Sigmoid colon (tissue), 7 donors: ENCODE measurements around the gene SLC9A9. TPM values are rescaled to one million over a fixed set of nuclear protein-coding genes. Genes with fewer than 3 reads are reported as not detected.

ENCODE experiments used
- DNase-seq: peaks from one replicate; pipeline ENCODE4 v3.0.0-alpha.2; 2019
- H3K27ac ChIP-seq, 4 donors: fragments of 200-600 bp; sonication (generic); one replicate each; pipeline ENCODE4 v1.5.1; 2016 to 2019; ENCODE audit warnings: mild to moderate bottlenecking in 1 of 4
- H3K27me3 ChIP-seq, 3 donors: fragments of 200-600 bp; sonication (generic); one replicate each; pipeline ENCODE4 v1.5.1; 2019; ENCODE audit warnings: mild to moderate bottlenecking in 1 of 3
- H3K36me3 ChIP-seq, 4 donors: fragments of 200-600 bp; sonication (generic); one replicate each; pipeline ENCODE4 v1.5.1; 2016 to 2019
- H3K4me1 ChIP-seq, 4 donors: fragments of 200-600 bp; sonication (generic); one replicate each; pipeline ENCODE4 v1.5.1; 2017 to 2019
- H3K4me3 ChIP-seq, 4 donors: fragments of 200-600 bp; sonication (generic); one replicate each; pipeline ENCODE4 v1.5.1; 2017 to 2019; ENCODE audit warnings: mild to moderate bottlenecking in 2 of 4, moderate library complexity in 1 of 4
- H3K9me3 ChIP-seq, 4 donors: fragments of 200-600 bp in 3 of 4; sonication (generic) in 3 of 4; one replicate each; pipeline versions ENCODE4 v1.5.1 to v1.6.1; 2013 to 2019
- EP300 ChIP-seq, 4 donors: sonication (generic); formaldehyde crosslinking; IDR thresholded peaks; one replicate each; pipeline ENCODE4 v1.6.1; 2017; ENCODE audit warnings: antibody characterized with exemption in 4 of 4
- POLR2A ChIP-seq, 2 donors: fragments of 450-650 bp; IDR thresholded peaks; one replicate each; pipeline ENCODE4 v1.6.1; 2016; ENCODE audit warnings: antibody characterized with exemption in 2 of 2, mild to moderate bottlenecking in 2 of 2, moderate library complexity in 2 of 2
- POLR2AphosphoS5 ChIP-seq, 4 donors: sonication (generic); formaldehyde crosslinking; IDR thresholded peaks; one replicate each; pipeline ENCODE4 v1.6.1; 2017; ENCODE audit warnings: antibody characterized with exemption in 4 of 4
- WGBS, 2 donors: extraction: QIAGEN DNeasy Blood & Tissue Kit; methylation state at CpG; one replicate each; pipeline ENCODE4 v1.1.7; 2013; 5-methylcytosine and 5-hydroxymethylcytosine counted together
- intact Hi-C: fragments of 100-400 bp; cut with DNase I; formaldehyde crosslinking; loops from one replicate; pipeline ENCODE4 v1.15.1; 2023
- polyA plus RNA-seq, 3 donors: library from polyadenylated mRNA; stranded (reverse); fragments of 200-250 nt; gene quantifications; one replicate each; pipeline ENCODE4 v1.2.3, GENCODE V29; 2013
- total RNA-seq, 4 donors: library from RNA; depleted of rRNA; stranded (reverse); fragments of >200 nt; gene quantifications; one replicate each; pipeline ENCODE4 v1.1.0, GENCODE V29; 2016
- TF ChIP-seq, protein P1 (sequence below), 4 experiments: fragments of 450-650 bp in 3 of 4; fragments of 200-600 bp in 1 of 4; IDR thresholded peaks; one replicate each; pipeline ENCODE4 v1.5.1; 2016 to 2019; ENCODE audit warnings: antibody characterized with exemption in 4 of 4, mild to moderate bottlenecking in 3 of 4, moderate library complexity in 2 of 4
- donor health status: healthy with polysubstance abuse.
- donor health status: Bipolar disorder and iron deficiency.
- donor health status: healthy.

Gene SLC9A9
- total and polyA plus RNA-seq, 7 donors: 2.4 to 29.9 (median 18.9) TPM

DNA sequence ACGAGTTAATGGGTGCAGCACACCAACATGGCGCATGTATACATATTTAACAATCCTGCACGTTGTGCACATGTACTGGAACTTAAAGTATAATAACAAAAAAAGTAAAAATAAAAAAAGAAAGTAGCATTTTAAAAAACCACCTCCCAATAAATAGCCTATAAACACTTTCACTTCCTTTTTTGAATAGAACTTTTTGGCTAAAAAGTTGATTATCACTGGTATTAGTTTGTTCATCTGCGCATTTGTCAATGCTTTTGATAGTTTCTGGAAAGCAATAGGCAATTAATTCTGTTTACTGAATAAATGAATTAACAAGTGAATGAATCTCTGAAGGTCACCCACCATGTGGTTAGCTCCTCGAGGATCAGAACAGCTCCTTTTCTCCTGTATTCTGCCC, 179.9 kb downstream of the SLC9A9 start:
- H3K36me3 ChIP-seq: no peaks in the 10 kb centered on the region
- no peak overlapping the region for H3K4me3 ChIP-seq
- WGBS, 2 donors: 82 to 83% methylated on average over 5 of the region's 5 CpGs
- no peak for DNase-seq
- TF ChIP-seq, protein P1, sequence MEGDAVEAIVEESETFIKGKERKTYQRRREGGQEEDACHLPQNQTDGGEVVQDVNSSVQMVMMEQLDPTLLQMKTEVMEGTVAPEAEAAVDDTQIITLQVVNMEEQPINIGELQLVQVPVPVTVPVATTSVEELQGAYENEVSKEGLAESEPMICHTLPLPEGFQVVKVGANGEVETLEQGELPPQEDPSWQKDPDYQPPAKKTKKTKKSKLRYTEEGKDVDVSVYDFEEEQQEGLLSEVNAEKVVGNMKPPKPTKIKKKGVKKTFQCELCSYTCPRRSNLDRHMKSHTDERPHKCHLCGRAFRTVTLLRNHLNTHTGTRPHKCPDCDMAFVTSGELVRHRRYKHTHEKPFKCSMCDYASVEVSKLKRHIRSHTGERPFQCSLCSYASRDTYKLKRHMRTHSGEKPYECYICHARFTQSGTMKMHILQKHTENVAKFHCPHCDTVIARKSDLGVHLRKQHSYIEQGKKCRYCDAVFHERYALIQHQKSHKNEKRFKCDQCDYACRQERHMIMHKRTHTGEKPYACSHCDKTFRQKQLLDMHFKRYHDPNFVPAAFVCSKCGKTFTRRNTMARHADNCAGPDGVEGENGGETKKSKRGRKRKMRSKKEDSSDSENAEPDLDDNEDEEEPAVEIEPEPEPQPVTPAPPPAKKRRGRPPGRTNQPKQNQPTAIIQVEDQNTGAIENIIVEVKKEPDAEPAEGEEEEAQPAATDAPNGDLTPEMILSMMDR (IDR thresholded peaks at IDR 0.05): no peak
- TF ChIP-seq POLR2A (IDR thresholded peaks at IDR 0.05) (no peak), POLR2AphosphoS5 (IDR thresholded peaks at IDR 0.05) (no peak), EP300 (IDR thresholded peaks at IDR 0.05) (no peak)
- no peaks in the 10 kb centered on the region for H3K9me3 ChIP-seq
- no peaks in the 10 kb centered on the region for H3K4me1 ChIP-seq
- no peaks in the 10 kb centered on the region for H3K27me3 ChIP-seq
- intact Hi-C loops: no loop called here
- H3K27ac ChIP-seq: no peak overlapping the region

DNA sequence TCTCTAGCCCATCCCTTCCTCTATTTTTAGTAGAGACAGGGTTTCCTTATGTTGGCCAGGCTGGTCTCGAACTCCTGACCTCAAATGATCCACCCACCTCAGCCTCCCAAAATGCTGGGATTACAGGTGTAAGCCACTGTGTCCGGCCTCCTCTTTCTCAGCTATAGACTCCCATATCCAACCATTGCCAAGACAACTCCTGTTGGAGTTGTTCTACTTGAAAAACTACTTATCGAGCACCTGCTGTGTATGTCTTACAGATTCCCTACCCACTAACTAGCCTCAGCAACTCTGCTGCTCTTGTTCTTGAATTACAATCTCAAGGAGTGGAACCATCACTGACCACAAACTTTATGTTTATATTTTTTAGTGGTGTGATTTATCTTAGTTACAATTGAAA, 186.6 kb downstream of the SLC9A9 start:
- intact Hi-C loops: no loop called here
- no peak for DNase-seq
- no peaks in the 10 kb centered on the region for H3K9me3 ChIP-seq

DNA sequence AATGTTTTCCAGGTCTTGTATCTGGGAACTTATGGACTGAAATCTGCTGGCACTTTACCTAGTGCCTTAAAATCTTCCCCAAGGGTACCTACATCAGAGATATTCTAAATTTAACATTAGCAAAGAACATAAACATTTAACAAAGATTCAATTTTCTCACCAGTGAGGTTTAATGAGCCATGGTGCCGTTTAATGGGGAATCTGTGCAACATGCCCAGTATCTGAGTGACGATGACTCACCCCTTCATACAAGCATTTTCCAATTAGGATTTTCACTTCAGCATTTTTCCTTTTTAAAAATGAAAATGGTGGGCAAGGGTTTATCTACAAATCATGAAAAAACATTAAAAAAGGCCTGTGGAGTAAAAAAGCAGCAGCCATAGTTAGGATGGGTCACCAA, 189.4 kb downstream of the SLC9A9 start:
- no peak for TF ChIP-seq POLR2A (IDR thresholded peaks at IDR 0.05)
- no peak for TF ChIP-seq EP300 (IDR thresholded peaks at IDR 0.05)

More for the DNA sequence above, 186.6 kb downstream of the SLC9A9 start:
- 81 to 93% methylated on average over 3 of the region's 3 CpGs for WGBS, 2 donors
- Histone ChIP-seq H3K27ac (no peak overlapping the region), H3K27me3 (no peaks in the 10 kb centered on the region), H3K4me3 (no peak overlapping the region), H3K36me3 (no peaks in the 10 kb centered on the region), H3K4me1 (no peaks in the 10 kb centered on the region)
- TF ChIP-seq EP300 (IDR thresholded peaks at IDR 0.05) (no peak), POLR2A (IDR thresholded peaks at IDR 0.05) (no peak), POLR2AphosphoS5 (IDR thresholded peaks at IDR 0.05) (no peak)
- TF ChIP-seq, protein P1 (IDR thresholded peaks at IDR 0.05): no peak

DNA sequence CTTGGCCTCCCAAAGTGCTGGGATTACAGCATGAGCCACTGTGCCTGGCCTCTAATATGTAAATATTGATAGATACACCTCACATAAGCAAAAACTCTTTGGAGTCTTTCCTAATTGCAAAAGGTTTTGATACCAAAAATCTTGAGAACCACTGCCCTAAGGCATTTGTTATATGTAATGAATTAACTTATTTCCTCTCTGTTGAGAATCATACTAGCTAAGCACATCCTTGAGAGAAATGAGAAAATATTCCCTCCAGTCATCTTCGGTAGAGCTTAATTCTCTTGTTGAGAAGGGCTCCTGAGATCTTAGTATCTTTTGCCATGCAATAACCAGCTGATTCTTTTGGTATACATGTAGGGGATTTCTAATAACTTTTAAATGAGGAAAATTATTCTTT, 190.2 kb downstream of the SLC9A9 start:
- Histone ChIP-seq H3K9me3 (no peaks in the 10 kb centered on the region), H3K4me3 (no peak overlapping the region), H3K27me3 (no peaks in the 10 kb centered on the region), H3K27ac (no peak overlapping the region), H3K36me3 (no peaks in the 10 kb centered on the region), H3K4me1 (no peaks in the 10 kb centered on the region)
- intact Hi-C loops: no loop called here
- 91 to 94% methylated on average over 1 of the region's 1 CpG for WGBS, 2 donors
- TF ChIP-seq POLR2A (IDR thresholded peaks at IDR 0.05) (no peak), POLR2AphosphoS5 (IDR thresholded peaks at IDR 0.05) (no peak)
- no peak for DNase-seq

More for the DNA sequence above, 189.4 kb downstream of the SLC9A9 start:
- Histone ChIP-seq H3K36me3 (no peaks in the 10 kb centered on the region), H3K4me3 (no peak overlapping the region), H3K9me3 (no peaks in the 10 kb centered on the region), H3K27ac (no peak overlapping the region), H3K27me3 (no peaks in the 10 kb centered on the region), H3K4me1 (no peaks in the 10 kb centered on the region)
- whole genome bisulfite sequencing, 2 donors: 47 to 95% methylated on average over 2 of the region's 2 CpGs
- intact Hi-C loops: no loop called here
- no peak for DNase-seq

DNA sequence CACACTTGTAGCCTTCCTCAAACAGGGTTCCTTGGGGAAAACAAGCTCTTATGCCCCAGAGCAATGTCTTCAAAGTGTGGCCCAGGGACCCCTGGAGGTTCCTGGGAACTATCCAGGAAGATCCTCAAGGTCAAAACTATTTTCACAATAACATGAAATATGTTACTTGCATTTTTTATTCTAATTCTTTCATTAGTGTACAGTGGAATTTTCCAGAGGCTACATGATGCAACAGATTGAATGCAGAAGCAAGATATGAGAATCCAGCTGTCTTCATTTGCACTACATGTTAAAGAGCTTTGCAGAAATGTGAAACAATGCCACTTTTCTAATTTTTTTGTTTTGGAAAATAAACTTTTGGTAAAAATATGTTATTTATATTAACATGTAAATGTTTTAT, 190.9 kb downstream of the SLC9A9 start:
- Histone ChIP-seq H3K4me1 (no peaks in the 10 kb centered on the region), H3K27ac (no peak overlapping the region), H3K4me3 (no peak overlapping the region), H3K9me3 (no peaks in the 10 kb centered on the region), H3K36me3 (no peaks in the 10 kb centered on the region), H3K27me3 (no peaks in the 10 kb centered on the region)
- DNase-seq: no peak
- intact Hi-C loops: no loop called here
- TF ChIP-seq EP300 (IDR thresholded peaks at IDR 0.05) (no peak), POLR2A (IDR thresholded peaks at IDR 0.05) (no peak), POLR2AphosphoS5 (IDR thresholded peaks at IDR 0.05) (no peak)
- TF ChIP-seq, protein P1 (IDR thresholded peaks at IDR 0.05): no peak

DNA sequence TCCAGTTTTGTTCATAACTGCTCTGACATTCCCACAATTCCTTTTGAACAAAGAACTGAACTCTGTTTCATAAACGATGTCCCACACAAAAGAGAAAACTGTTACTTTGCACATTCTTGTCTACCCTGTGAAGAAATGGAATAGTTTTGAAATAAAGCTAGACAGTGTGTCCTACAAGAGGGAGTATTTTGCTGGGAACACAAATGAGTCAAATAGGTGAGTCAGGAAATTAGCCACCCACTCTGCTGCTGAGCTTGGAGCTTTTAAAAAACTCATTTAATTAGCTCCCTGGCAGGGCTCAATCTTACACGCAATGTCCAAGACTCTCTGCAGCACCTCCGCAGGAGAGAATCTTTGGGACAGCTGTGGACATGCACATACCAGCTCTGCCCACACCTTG, 193.4 kb downstream of the SLC9A9 start:
- no peak overlapping the region for H3K4me3 ChIP-seq
- intact Hi-C loops: no loop called here
- no peak for TF ChIP-seq POLR2AphosphoS5 (IDR thresholded peaks at IDR 0.05)
- TF ChIP-seq, protein P1 (IDR thresholded peaks at IDR 0.05): no peak
- no peak for TF ChIP-seq EP300 (IDR thresholded peaks at IDR 0.05)
- TF ChIP-seq POLR2A (IDR thresholded peaks at IDR 0.05): no peak
- no peak for DNase-seq
- H3K36me3 ChIP-seq: no peaks in the 10 kb centered on the region
- H3K27me3 ChIP-seq: no peaks in the 10 kb centered on the region
- H3K27ac ChIP-seq: no peak overlapping the region
- no peaks in the 10 kb centered on the region for H3K9me3 ChIP-seq
- H3K4me1 ChIP-seq: no peaks in the 10 kb centered on the region
- WGBS, 2 donors: 70 to 94% methylated on average over 3 of the region's 3 CpGs
